Uterus (tissue), 2 donors: ENCODE results near the gene FBN2.

Experiments used
- POLR2A ChIP-seq, 2 donors: fragments of 450-650 bp; IDR thresholded peaks; one replicate each; pipeline ENCODE4 v1.6.1; 2016; ENCODE audit warnings: antibody characterized with exemption in 2 of 2, mild to moderate bottlenecking in 1 of 2, moderate library complexity in 1 of 2
- TF ChIP-seq, protein P1 (sequence below), 4 experiments: fragments of 200-600 bp in 2 of 4; fragments of 450-650 bp in 2 of 4; sonication (generic) in 2 of 4; IDR thresholded peaks; one replicate each; pipeline ENCODE4 v1.5.1; 2016 to 2019; ENCODE audit warnings: antibody characterized with exemption in 4 of 4, mild to moderate bottlenecking in 2 of 4, moderate library complexity in 1 of 4

DNA sequence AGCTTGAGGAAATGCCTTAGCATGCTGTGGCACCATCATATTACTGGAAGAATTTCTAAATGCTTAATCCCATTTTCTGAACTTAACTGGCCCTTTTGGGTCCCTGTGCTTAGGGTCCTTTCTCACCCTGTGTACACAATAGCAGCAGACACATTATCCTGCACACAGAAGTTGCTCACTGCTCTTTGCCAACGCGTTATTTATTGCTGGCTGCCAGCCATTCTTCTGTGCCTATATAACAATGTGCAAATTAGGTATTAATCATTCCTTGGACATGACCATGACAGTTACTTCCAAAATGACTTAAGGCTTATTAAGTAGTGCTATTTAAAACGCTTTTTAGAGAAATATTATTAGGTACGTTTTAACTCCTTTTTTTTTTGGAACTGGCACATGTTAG, 134.7 kb downstream of the FBN2 start:
- TF ChIP-seq, protein P1, sequence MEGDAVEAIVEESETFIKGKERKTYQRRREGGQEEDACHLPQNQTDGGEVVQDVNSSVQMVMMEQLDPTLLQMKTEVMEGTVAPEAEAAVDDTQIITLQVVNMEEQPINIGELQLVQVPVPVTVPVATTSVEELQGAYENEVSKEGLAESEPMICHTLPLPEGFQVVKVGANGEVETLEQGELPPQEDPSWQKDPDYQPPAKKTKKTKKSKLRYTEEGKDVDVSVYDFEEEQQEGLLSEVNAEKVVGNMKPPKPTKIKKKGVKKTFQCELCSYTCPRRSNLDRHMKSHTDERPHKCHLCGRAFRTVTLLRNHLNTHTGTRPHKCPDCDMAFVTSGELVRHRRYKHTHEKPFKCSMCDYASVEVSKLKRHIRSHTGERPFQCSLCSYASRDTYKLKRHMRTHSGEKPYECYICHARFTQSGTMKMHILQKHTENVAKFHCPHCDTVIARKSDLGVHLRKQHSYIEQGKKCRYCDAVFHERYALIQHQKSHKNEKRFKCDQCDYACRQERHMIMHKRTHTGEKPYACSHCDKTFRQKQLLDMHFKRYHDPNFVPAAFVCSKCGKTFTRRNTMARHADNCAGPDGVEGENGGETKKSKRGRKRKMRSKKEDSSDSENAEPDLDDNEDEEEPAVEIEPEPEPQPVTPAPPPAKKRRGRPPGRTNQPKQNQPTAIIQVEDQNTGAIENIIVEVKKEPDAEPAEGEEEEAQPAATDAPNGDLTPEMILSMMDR (IDR thresholded peaks at IDR 0.05), result no peak
- TF ChIP-seq POLR2A (IDR thresholded peaks at IDR 0.05), result no peak
